ENCODE data around the gene THEMIS. TPM values are rescaled to one million over a fixed set of nuclear protein-coding genes. Genes with fewer than 3 reads are reported as not detected.

The THEMIS gene
- total RNA-seq, 1 donor from 2014 or later = under 0.01 TPM

DNA sequence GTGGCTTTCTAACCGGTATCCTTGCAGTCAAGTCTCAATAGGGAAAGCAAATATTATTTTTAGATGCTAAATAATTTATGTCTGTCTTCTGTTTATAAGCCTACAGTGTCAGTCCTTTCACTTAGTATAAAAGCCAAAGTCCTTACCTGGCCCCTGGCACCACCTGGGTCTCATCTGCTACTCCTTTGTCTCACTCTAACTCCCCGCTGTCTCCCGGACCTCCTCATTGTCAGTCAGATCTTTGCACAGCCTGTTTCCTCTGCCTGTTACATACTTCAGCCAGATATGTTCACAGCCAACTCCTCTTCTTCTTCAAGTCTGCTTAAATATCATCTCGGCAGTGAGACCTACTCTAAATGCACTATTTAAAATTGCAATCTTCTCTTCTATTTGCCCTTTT is 84.2 kb downstream of the THEMIS start:
- Histone ChIP-seq H3K27ac (ENCODE audit: low read depth, low read length) (no peak overlapping the region), H3K4me1 (ENCODE audit: control insufficient read depth in 3 of 3, insufficient read depth in 3 of 3, low read length in 3 of 3) (no peaks in the 10 kb centered on the region), H3K4me3 (ENCODE audit: low read length in 3 of 3) (no peak overlapping the region), H3K9ac (ENCODE audit: low read depth in 1 of 3, low read length in 3 of 3) (no peak overlapping the region), H3K9me3 (ENCODE audit: control insufficient read depth in 3 of 3, low read length in 3 of 3) (no peaks in the 10 kb centered on the region), H3K36me3 (ENCODE audit: control insufficient read depth in 3 of 3, insufficient read depth in 3 of 3, low read length in 3 of 3) (no peaks in the 10 kb centered on the region), H3K27me3 (ENCODE audit: control insufficient read depth in 3 of 3, insufficient read depth in 3 of 3, low read length in 3 of 3) (no peaks in the 10 kb centered on the region)

DNA sequence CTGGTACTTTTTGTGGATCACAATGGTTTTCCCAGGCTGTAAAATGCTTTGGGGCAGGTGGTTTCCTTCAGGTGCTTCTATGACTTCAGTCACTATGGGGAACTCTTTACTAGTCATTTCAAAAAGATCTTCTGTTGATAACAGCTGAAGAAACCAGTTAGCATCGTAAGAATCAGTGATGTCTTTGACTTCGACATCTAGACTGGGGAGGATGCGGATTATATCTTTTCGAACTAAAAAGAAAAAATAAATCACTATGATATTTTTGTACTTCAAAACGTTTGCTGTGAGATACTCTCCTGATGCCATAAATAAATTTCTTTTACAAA is 87.2 kb downstream of the THEMIS start:
- Histone ChIP-seq H3K36me3 (ENCODE audit: control insufficient read depth in 3 of 3, insufficient read depth in 3 of 3, low read length in 3 of 3) (no peaks in the 10 kb centered on the region), H3K27ac (ENCODE audit: low read depth, low read length) (no peak overlapping the region), H3K27me3 (ENCODE audit: control insufficient read depth in 3 of 3, insufficient read depth in 3 of 3, low read length in 3 of 3) (no peaks in the 10 kb centered on the region), H3K9ac (ENCODE audit: low read depth in 1 of 3, low read length in 3 of 3) (no peak overlapping the region), H3K4me3 (ENCODE audit: low read length in 3 of 3) (no peak overlapping the region), H3K9me3 (ENCODE audit: control insufficient read depth in 3 of 3, low read length in 3 of 3) (no peaks in the 10 kb centered on the region), H3K4me1 (ENCODE audit: control insufficient read depth in 3 of 3, insufficient read depth in 3 of 3, low read length in 3 of 3) (no peaks in the 10 kb centered on the region)

DNA sequence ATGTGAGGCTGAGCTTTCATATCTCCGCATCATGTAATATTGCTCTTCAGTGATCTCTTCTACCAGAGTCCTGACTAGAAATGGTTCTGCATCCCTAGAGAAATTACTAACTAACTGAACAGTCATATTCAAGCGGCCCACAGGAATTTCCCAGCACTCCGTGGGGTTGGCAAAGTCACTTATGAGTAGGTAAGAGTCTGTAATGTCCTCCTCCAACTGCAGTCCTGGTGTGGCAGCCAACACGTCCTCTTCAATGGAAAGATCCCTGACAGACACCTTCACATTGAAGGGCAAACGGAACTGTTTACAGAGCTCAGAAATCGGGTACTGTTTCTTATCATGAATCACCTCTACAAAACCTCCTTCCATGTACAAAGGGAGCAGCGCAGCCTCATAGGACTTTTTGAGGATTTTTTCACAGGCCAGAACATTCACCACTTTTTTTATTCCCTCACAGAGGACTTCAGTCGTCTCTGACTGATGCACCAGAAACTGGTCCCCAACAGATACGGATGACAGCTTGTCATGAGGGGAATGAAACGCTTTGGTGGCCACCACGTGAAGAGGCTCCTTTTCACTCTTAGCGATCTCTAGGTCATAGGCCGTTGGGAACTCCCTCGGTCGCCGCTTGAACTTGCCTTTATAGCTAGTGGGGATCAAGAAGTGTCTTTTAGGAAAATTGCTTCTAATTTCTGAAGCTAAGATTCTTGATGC is 87.7 kb downstream of the THEMIS start:
- H3K9me3 ChIP-seq (ENCODE audit: control insufficient read depth in 3 of 3, low read length in 3 of 3) = no peaks in the 10 kb centered on the region
- H3K4me3 ChIP-seq (ENCODE audit: low read length in 3 of 3) = no peak overlapping the region
- H3K36me3 ChIP-seq (ENCODE audit: control insufficient read depth in 3 of 3, insufficient read depth in 3 of 3, low read length in 3 of 3) = no peaks in the 10 kb centered on the region
- no peaks in the 10 kb centered on the region for H3K4me1 ChIP-seq (ENCODE audit: control insufficient read depth in 3 of 3, insufficient read depth in 3 of 3, low read length in 3 of 3)
- H3K27me3 ChIP-seq (ENCODE audit: control insufficient read depth in 3 of 3, insufficient read depth in 3 of 3, low read length in 3 of 3) = no peaks in the 10 kb centered on the region
- no peak overlapping the region for H3K9ac ChIP-seq (ENCODE audit: low read depth in 1 of 3, low read length in 3 of 3)
- no peak overlapping the region for H3K27ac ChIP-seq (ENCODE audit: low read depth, low read length)

- Histone ChIP-seq H3K4me3 (ENCODE audit: low read length in 3 of 3) (no peak overlapping the region), H3K9me3 (ENCODE audit: control insufficient read depth in 3 of 3, low read length in 3 of 3) (no peaks in the 10 kb centered on the region), H3K27me3 (ENCODE audit: control insufficient read depth in 3 of 3, insufficient read depth in 3 of 3, low read length in 3 of 3) (no peaks in the 10 kb centered on the region), H3K36me3 (ENCODE audit: control insufficient read depth in 3 of 3, insufficient read depth in 3 of 3, low read length in 3 of 3) (no peaks in the 10 kb centered on the region), H3K4me1 (ENCODE audit: control insufficient read depth in 3 of 3, insufficient read depth in 3 of 3, low read length in 3 of 3) (no peaks in the 10 kb centered on the region), H3K27ac (ENCODE audit: low read depth, low read length) (no peak overlapping the region), H3K9ac (ENCODE audit: low read depth in 1 of 3, low read length in 3 of 3) (no peak overlapping the region)
Observed at GRCh38 chr6:127811900-127812570, 88.8 kb downstream of the THEMIS start.

- no peaks in the 10 kb centered on the region for H3K27me3 ChIP-seq (ENCODE audit: control insufficient read depth in 3 of 3, insufficient read depth in 3 of 3, low read length in 3 of 3)
- no peaks in the 10 kb centered on the region for H3K36me3 ChIP-seq (ENCODE audit: control insufficient read depth in 3 of 3, insufficient read depth in 3 of 3, low read length in 3 of 3)
- H3K27ac ChIP-seq (ENCODE audit: low read depth, low read length) = no peak overlapping the region
- no peaks in the 10 kb centered on the region for H3K9me3 ChIP-seq (ENCODE audit: control insufficient read depth in 3 of 3, low read length in 3 of 3)
- H3K4me1 ChIP-seq (ENCODE audit: control insufficient read depth in 3 of 3, insufficient read depth in 3 of 3, low read length in 3 of 3) = no peaks in the 10 kb centered on the region
- no peak overlapping the region for H3K9ac ChIP-seq (ENCODE audit: low read depth in 1 of 3, low read length in 3 of 3)
- H3K4me3 ChIP-seq (ENCODE audit: low read length in 3 of 3) = no peak overlapping the region
Observed at GRCh38 chr6:127807806-127808517, 92.9 kb downstream of the THEMIS start.

DNA sequence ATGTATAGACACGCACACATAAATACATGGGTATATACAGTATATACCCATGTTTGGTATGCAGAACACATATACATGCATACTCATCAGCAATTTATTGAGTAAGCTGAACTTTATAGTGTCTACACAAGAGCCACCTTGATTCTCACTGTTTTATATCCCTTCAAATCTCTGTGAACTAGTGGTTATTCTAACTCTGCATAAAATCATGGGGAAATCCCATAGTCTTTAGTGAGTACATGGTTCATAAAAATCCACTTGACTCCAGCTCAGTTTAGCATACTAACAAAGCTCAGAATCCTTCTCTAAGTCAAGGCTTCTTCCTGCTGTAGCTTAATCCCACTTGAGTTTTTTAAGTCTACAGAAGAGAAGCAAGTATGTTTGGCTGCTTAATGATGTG is 104.1 kb downstream of the THEMIS start:
- no peaks in the 10 kb centered on the region for H3K9me3 ChIP-seq (ENCODE audit: control insufficient read depth in 3 of 3, low read length in 3 of 3)

DNA sequence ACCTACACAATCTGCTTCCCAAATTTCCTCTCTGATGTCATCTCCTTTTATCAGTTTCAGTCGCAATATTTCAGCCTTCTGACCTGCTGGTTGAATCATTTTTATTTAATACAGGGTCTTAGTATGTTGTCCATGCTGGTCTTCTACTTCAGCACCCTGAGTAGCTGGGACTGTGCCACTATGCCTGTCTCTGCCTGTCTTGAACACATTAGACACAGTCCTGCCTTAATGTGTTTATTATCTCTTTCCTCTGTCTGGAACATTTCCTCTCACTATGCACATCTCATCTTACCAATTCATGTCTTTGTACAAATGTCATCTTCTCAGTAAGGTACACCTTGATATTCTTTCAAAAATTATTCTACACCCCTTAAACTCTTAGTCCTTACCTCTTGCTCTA is 106.5 kb downstream of the THEMIS start:
- H3K4me1 ChIP-seq (ENCODE audit: control insufficient read depth in 3 of 3, insufficient read depth in 3 of 3, low read length in 3 of 3) = no peaks in the 10 kb centered on the region
- no peak overlapping the region for H3K4me3 ChIP-seq (ENCODE audit: low read length in 3 of 3)
- H3K36me3 ChIP-seq (ENCODE audit: control insufficient read depth in 3 of 3, insufficient read depth in 3 of 3, low read length in 3 of 3) = no peaks in the 10 kb centered on the region
- H3K27ac ChIP-seq (ENCODE audit: low read depth, low read length) = no peak overlapping the region
- no peaks in the 10 kb centered on the region for H3K9me3 ChIP-seq (ENCODE audit: control insufficient read depth in 3 of 3, low read length in 3 of 3)
- H3K27me3 ChIP-seq (ENCODE audit: control insufficient read depth in 3 of 3, insufficient read depth in 3 of 3, low read length in 3 of 3) = no peaks in the 10 kb centered on the region
- no peak overlapping the region for H3K9ac ChIP-seq (ENCODE audit: low read depth in 1 of 3, low read length in 3 of 3)

More for the DNA sequence above, 104.1 kb downstream of the THEMIS start:
- H3K27ac ChIP-seq (ENCODE audit: low read depth, low read length) = no peak overlapping the region
- no peaks in the 10 kb centered on the region for H3K36me3 ChIP-seq (ENCODE audit: control insufficient read depth in 3 of 3, insufficient read depth in 3 of 3, low read length in 3 of 3)
- no peak overlapping the region for H3K9ac ChIP-seq (ENCODE audit: low read depth in 1 of 3, low read length in 3 of 3)
- H3K4me1 ChIP-seq (ENCODE audit: control insufficient read depth in 3 of 3, insufficient read depth in 3 of 3, low read length in 3 of 3) = no peaks in the 10 kb centered on the region
- no peak overlapping the region for H3K4me3 ChIP-seq (ENCODE audit: low read length in 3 of 3)
- no peaks in the 10 kb centered on the region for H3K27me3 ChIP-seq (ENCODE audit: control insufficient read depth in 3 of 3, insufficient read depth in 3 of 3, low read length in 3 of 3)

DNA sequence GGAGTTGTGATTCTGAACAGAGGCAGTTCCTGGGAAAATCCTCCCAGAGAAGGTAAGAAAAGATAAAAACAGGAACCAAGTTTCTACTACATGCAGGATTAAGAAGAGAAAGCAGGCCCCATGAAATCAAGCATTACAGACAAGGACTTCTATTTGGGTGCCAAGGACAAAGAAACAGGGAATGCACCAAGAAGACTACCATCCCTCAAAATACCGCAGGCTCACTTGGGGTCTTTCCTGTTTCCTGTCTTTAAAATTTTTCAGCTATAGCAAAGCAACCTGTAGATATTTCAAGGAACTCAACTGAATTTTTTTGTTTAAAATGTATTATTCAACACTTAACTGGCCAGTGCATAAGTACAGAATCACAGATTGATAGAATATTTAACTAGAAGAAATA is 107.5 kb downstream of the THEMIS start:
- no peaks in the 10 kb centered on the region for H3K9me3 ChIP-seq (ENCODE audit: control insufficient read depth in 3 of 3, low read length in 3 of 3)
- H3K4me1 ChIP-seq (ENCODE audit: control insufficient read depth in 3 of 3, insufficient read depth in 3 of 3, low read length in 3 of 3) = no peaks in the 10 kb centered on the region
- no peak overlapping the region for H3K9ac ChIP-seq (ENCODE audit: low read depth in 1 of 3, low read length in 3 of 3)
- H3K27me3 ChIP-seq (ENCODE audit: control insufficient read depth in 3 of 3, insufficient read depth in 3 of 3, low read length in 3 of 3) = no peaks in the 10 kb centered on the region
- no peak overlapping the region for H3K27ac ChIP-seq (ENCODE audit: low read depth, low read length)
- no peaks in the 10 kb centered on the region for H3K36me3 ChIP-seq (ENCODE audit: control insufficient read depth in 3 of 3, insufficient read depth in 3 of 3, low read length in 3 of 3)
- H3K4me3 ChIP-seq (ENCODE audit: low read length in 3 of 3) = no peak overlapping the region

GRCh38 chr6:127792616-127793015 is 108.2 kb downstream of the THEMIS start:
- H3K36me3 ChIP-seq (ENCODE audit: control insufficient read depth in 3 of 3, insufficient read depth in 3 of 3, low read length in 3 of 3) = no peaks in the 10 kb centered on the region
- no peaks in the 10 kb centered on the region for H3K9me3 ChIP-seq (ENCODE audit: control insufficient read depth in 3 of 3, low read length in 3 of 3)
- H3K4me1 ChIP-seq (ENCODE audit: control insufficient read depth in 3 of 3, insufficient read depth in 3 of 3, low read length in 3 of 3) = no peaks in the 10 kb centered on the region
- no peaks in the 10 kb centered on the region for H3K27me3 ChIP-seq (ENCODE audit: control insufficient read depth in 3 of 3, insufficient read depth in 3 of 3, low read length in 3 of 3)
- no peak overlapping the region for H3K9ac ChIP-seq (ENCODE audit: low read depth in 1 of 3, low read length in 3 of 3)
- no peak overlapping the region for H3K4me3 ChIP-seq (ENCODE audit: low read length in 3 of 3)
- no peak overlapping the region for H3K27ac ChIP-seq (ENCODE audit: low read depth, low read length)

DNA sequence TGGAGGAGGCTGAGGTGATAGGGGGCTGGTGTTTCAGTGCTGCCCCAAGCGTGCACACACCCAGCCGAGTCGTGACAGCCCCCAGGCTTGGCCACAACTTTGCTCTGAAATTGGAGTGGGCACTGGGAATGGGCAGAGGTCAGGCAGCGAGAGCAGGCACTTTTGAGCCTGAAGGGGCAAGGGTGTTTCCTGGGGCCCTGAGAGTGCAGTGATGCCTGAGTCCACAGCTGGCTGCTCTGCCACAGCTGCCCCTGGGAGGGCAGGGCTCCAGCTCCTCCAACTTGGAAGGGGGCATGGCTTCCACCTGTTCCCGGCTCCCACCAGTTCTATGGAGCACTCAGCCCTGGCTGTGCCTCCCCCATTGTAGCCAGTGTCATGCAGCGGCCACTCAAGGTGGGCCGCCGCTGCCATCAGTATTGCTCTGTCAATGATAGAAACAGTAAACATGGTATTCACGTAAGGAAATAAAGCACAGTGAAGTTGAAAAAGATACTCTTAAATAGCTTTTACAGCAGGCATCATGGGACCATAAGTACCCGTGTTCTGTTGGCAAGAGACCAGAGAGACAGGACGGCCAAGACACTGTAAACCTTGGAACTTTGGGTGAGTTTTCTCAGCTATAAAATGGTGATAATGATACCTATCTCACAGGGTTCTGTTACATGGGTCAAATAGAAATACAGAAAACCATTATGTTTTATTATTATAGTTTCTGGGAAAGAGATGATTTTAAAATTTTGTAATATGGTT is 108.9 kb downstream of the THEMIS start:
- H3K4me1 ChIP-seq (ENCODE audit: control insufficient read depth in 3 of 3, insufficient read depth in 3 of 3, low read length in 3 of 3) = no peaks in the 10 kb centered on the region
- H3K9me3 ChIP-seq (ENCODE audit: control insufficient read depth in 3 of 3, low read length in 3 of 3) = no peaks in the 10 kb centered on the region
- no peaks in the 10 kb centered on the region for H3K36me3 ChIP-seq (ENCODE audit: control insufficient read depth in 3 of 3, insufficient read depth in 3 of 3, low read length in 3 of 3)
- H3K27ac ChIP-seq (ENCODE audit: low read depth, low read length) = no peak overlapping the region
- H3K9ac ChIP-seq (ENCODE audit: low read depth in 1 of 3, low read length in 3 of 3) = no peak overlapping the region
- H3K27me3 ChIP-seq (ENCODE audit: control insufficient read depth in 3 of 3, insufficient read depth in 3 of 3, low read length in 3 of 3) = no peaks in the 10 kb centered on the region
- no peak overlapping the region for H3K4me3 ChIP-seq (ENCODE audit: low read length in 3 of 3)
